ENCODE results near the gene LTB4R2.

Gene LTB4R2

GRCh38 chr14:24272467-24272866 is 37.5 kb upstream of the LTB4R2 start:
- Histone ChIP-seq H3K4ac (ENCODE audit: low read length) (no peak overlapping the region), H3K27me3 (ENCODE audit: control insufficient read depth in 3 of 3, insufficient read depth in 3 of 3, low read depth in 1 of 3, low read length in 3 of 3) (no peaks in the 10 kb centered on the region), H3K23ac (ENCODE audit: low read depth, low read length, poor library complexity) (no peak overlapping the region), H3K9ac (ENCODE audit: low read depth, low read length, poor library complexity) (no peak overlapping the region), H2BK12ac (ENCODE audit: low read length) (no peak overlapping the region), H3K9me3 (replicated peaks in 1 of 2; ENCODE audit: control insufficient read depth in 2 of 2, insufficient read depth in 1 of 2, low read depth in 1 of 2, low read length in 2 of 2) (peaks cover 0 to 1% of the 10 kb centered on the region in 2 donors), H2BK15ac (ENCODE audit: low read length) (no peak overlapping the region), H3K4me3 (ENCODE audit: low read length in 2 of 2) (no peak overlapping the region), H2BK120ac (ENCODE audit: low read depth, low read length) (no peak overlapping the region), H3K18ac (ENCODE audit: low read length) (no peak overlapping the region), H3K4me2 (ENCODE audit: insufficient read depth, low read length, poor library complexity, severe bottlenecking) (no peak overlapping the region), H3K14ac (ENCODE audit: low read length) (no peak overlapping the region), H3K4me1 (ENCODE audit: control insufficient read depth in 2 of 2, insufficient read depth in 1 of 2, low read depth in 1 of 2, low read length in 2 of 2) (peaks cover 4 to 6% of the 10 kb centered on the region in 2 donors), H4K8ac (ENCODE audit: low read depth, low read length) (no peak overlapping the region), H2BK5ac (ENCODE audit: low read length) (no peak overlapping the region), H3K27ac (replicated peaks; ENCODE audit: low read length) (no peak overlapping the region), H2AFZ (ENCODE audit: low read length) (no peak overlapping the region), H2AK5ac (ENCODE audit: low read depth, low read length) (no peak overlapping the region), H3K36me3 (replicated peaks in 1 of 2; ENCODE audit: control insufficient read depth in 2 of 2, insufficient read depth in 2 of 2, low read length in 2 of 2) (peaks cover 0 to 6% of the 10 kb centered on the region in 2 donors), H4K91ac (ENCODE audit: low read depth, low read length, poor library complexity) (no peak overlapping the region), H3K79me1 (ENCODE audit: low read depth, low read length) (no peaks in the 10 kb centered on the region)
- WGBS, 2 donors (ENCODE audit: extremely low coverage in 2 of 2, insufficient read length in 2 of 2, insufficient replicate concordance in 1 of 2): no CpG with 5 or more reads among the region's 2 CpGs
- no peak for DNase-seq (ENCODE audit: low spot score)

GRCh38 chr14:24273422-24273998 is 36.4 kb upstream of the LTB4R2 start:
- no peak for DNase-seq (ENCODE audit: low spot score)
- no peaks in the 10 kb centered on the region for H3K27me3 ChIP-seq (ENCODE audit: control insufficient read depth in 3 of 3, insufficient read depth in 3 of 3, low read depth in 1 of 3, low read length in 3 of 3)
- no peak overlapping the region for H2AK5ac ChIP-seq (ENCODE audit: low read depth, low read length)
- no peak overlapping the region for H3K27ac ChIP-seq (replicated peaks; ENCODE audit: low read length)
- H3K79me1 ChIP-seq (ENCODE audit: low read depth, low read length): no peaks in the 10 kb centered on the region
- no peak overlapping the region for H4K8ac ChIP-seq (ENCODE audit: low read depth, low read length)
- peaks cover 0 to 1% of the 10 kb centered on the region in 2 donors for H3K9me3 ChIP-seq (replicated peaks in 1 of 2; ENCODE audit: control insufficient read depth in 2 of 2, insufficient read depth in 1 of 2, low read depth in 1 of 2, low read length in 2 of 2)
- H3K4me1 ChIP-seq (ENCODE audit: control insufficient read depth in 2 of 2, insufficient read depth in 1 of 2, low read depth in 1 of 2, low read length in 2 of 2): peaks cover 4 to 6% of the 10 kb centered on the region in 2 donors
- H2BK120ac ChIP-seq (ENCODE audit: low read depth, low read length): no peak overlapping the region
- H3K4me2 ChIP-seq (ENCODE audit: insufficient read depth, low read length, poor library complexity, severe bottlenecking): no peak overlapping the region
- WGBS, 2 donors (ENCODE audit: extremely low coverage in 2 of 2, insufficient read length in 2 of 2, insufficient replicate concordance in 1 of 2): no CpG with 5 or more reads among the region's 3 CpGs
- H2AFZ ChIP-seq (ENCODE audit: low read length): no peak overlapping the region
- H3K18ac ChIP-seq (ENCODE audit: low read length): no peak overlapping the region
- H3K4me3 ChIP-seq (ENCODE audit: low read length in 2 of 2): no peak overlapping the region
- H3K36me3 ChIP-seq (replicated peaks in 1 of 2; ENCODE audit: control insufficient read depth in 2 of 2, insufficient read depth in 2 of 2, low read length in 2 of 2): peaks cover 0 to 4% of the 10 kb centered on the region in 2 donors
- no peak overlapping the region for H3K4ac ChIP-seq (ENCODE audit: low read length)
- H3K9ac ChIP-seq (ENCODE audit: low read depth, low read length, poor library complexity): no peak overlapping the region
- H3K23ac ChIP-seq (ENCODE audit: low read depth, low read length, poor library complexity): no peak overlapping the region
- H2BK15ac ChIP-seq (ENCODE audit: low read length): no peak overlapping the region
- H2BK5ac ChIP-seq (ENCODE audit: low read length): no peak overlapping the region
- no peak overlapping the region for H2BK12ac ChIP-seq (ENCODE audit: low read length)
- H4K91ac ChIP-seq (ENCODE audit: low read depth, low read length, poor library complexity): no peak overlapping the region
- no peak overlapping the region for H3K14ac ChIP-seq (ENCODE audit: low read length)

DNA sequence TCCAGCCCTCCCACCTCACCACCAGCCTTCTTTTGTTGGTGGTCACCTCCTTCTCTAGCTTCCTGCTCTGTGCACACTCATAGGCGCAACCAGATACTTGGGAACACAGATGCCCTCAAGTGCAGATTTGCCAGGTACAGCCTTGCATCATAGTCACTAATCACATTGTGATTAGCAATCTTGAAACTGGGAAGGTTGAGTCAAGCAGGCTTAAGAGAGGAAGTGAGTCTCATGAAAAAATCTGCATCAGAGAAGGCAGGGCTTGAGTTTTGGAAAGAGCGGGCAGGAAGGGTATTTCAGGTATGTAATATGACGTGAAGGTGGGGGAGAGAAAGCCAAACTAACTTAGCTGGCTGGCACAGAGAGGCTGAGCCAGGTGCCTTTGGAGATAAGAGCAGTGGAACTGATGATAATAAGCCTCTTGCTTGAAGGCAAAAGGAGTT is 35.8 kb upstream of the LTB4R2 start:
- H3K4me2 ChIP-seq (ENCODE audit: insufficient read depth, low read length, poor library complexity, severe bottlenecking): no peak overlapping the region
- H2BK5ac ChIP-seq (ENCODE audit: low read length): no peak overlapping the region
- H3K4me3 ChIP-seq (ENCODE audit: low read length in 2 of 2): no peak overlapping the region
- H3K18ac ChIP-seq (ENCODE audit: low read length): no peak overlapping the region
- DNase-seq (ENCODE audit: low spot score): no peak
- H3K79me1 ChIP-seq (ENCODE audit: low read depth, low read length): no peaks in the 10 kb centered on the region
- H4K8ac ChIP-seq (ENCODE audit: low read depth, low read length): no peak overlapping the region
- no peak overlapping the region for H2BK12ac ChIP-seq (ENCODE audit: low read length)
- H2AK5ac ChIP-seq (ENCODE audit: low read depth, low read length): no peak overlapping the region
- no peak overlapping the region for H3K9ac ChIP-seq (ENCODE audit: low read depth, low read length, poor library complexity)
- H3K9me3 ChIP-seq (replicated peaks in 1 of 2; ENCODE audit: control insufficient read depth in 2 of 2, insufficient read depth in 1 of 2, low read depth in 1 of 2, low read length in 2 of 2): peaks cover 0 to 1% of the 10 kb centered on the region in 2 donors
- H2BK120ac ChIP-seq (ENCODE audit: low read depth, low read length): no peak overlapping the region
- no peak overlapping the region for H3K14ac ChIP-seq (ENCODE audit: low read length)
- no peak overlapping the region for H3K27ac ChIP-seq (replicated peaks; ENCODE audit: low read length)
- no peaks in the 10 kb centered on the region for H3K27me3 ChIP-seq (ENCODE audit: control insufficient read depth in 3 of 3, insufficient read depth in 3 of 3, low read depth in 1 of 3, low read length in 3 of 3)
- WGBS, 2 donors (ENCODE audit: extremely low coverage in 2 of 2, insufficient read length in 2 of 2, insufficient replicate concordance in 1 of 2): no CpG with 5 or more reads among the region's 3 CpGs
- no peak overlapping the region for H2BK15ac ChIP-seq (ENCODE audit: low read length)
- H4K91ac ChIP-seq (ENCODE audit: low read depth, low read length, poor library complexity): no peak overlapping the region
- H3K36me3 ChIP-seq (replicated peaks in 1 of 2; ENCODE audit: control insufficient read depth in 2 of 2, insufficient read depth in 2 of 2, low read length in 2 of 2): peaks cover 0 to 4% of the 10 kb centered on the region in 2 donors
- H3K23ac ChIP-seq (ENCODE audit: low read depth, low read length, poor library complexity): no peak overlapping the region
- no peak overlapping the region for H3K4ac ChIP-seq (ENCODE audit: low read length)
- no peak overlapping the region for H2AFZ ChIP-seq (ENCODE audit: low read length)
- H3K4me1 ChIP-seq (ENCODE audit: control insufficient read depth in 2 of 2, insufficient read depth in 1 of 2, low read depth in 1 of 2, low read length in 2 of 2): peaks cover 4 to 6% of the 10 kb centered on the region in 2 donors

GRCh38 chr14:24277071-24277470 is 32.9 kb upstream of the LTB4R2 start:
- Histone ChIP-seq H3K4ac (ENCODE audit: low read length) (no peak overlapping the region), H4K91ac (ENCODE audit: low read depth, low read length, poor library complexity) (no peak overlapping the region), H2BK12ac (ENCODE audit: low read length) (no peak overlapping the region), H2BK15ac (ENCODE audit: low read length) (no peak overlapping the region), H3K4me3 (ENCODE audit: low read length in 2 of 2) (peak overlapping the region in 1 of 2 donors; percentile 58), H3K4me2 (ENCODE audit: insufficient read depth, low read length, poor library complexity, severe bottlenecking) (no peak overlapping the region), H3K4me1 (ENCODE audit: control insufficient read depth in 2 of 2, insufficient read depth in 1 of 2, low read depth in 1 of 2, low read length in 2 of 2) (peaks cover 0 to 2% of the 10 kb centered on the region in 2 donors), H3K14ac (ENCODE audit: low read length) (no peak overlapping the region), H3K27ac (replicated peaks; ENCODE audit: low read length) (no peak overlapping the region), H2AK5ac (ENCODE audit: low read depth, low read length) (no peak overlapping the region), H3K27me3 (ENCODE audit: control insufficient read depth in 3 of 3, insufficient read depth in 3 of 3, low read depth in 1 of 3, low read length in 3 of 3) (no peaks in the 10 kb centered on the region), H4K8ac (ENCODE audit: low read depth, low read length) (no peak overlapping the region), H3K79me1 (ENCODE audit: low read depth, low read length) (no peaks in the 10 kb centered on the region), H2AFZ (ENCODE audit: low read length) (no peak overlapping the region), H3K9me3 (replicated peaks in 1 of 2; ENCODE audit: control insufficient read depth in 2 of 2, insufficient read depth in 1 of 2, low read depth in 1 of 2, low read length in 2 of 2) (no peaks in the 10 kb centered on the region), H3K23ac (ENCODE audit: low read depth, low read length, poor library complexity) (no peak overlapping the region), H2BK5ac (ENCODE audit: low read length) (no peak overlapping the region), H3K18ac (ENCODE audit: low read length) (no peak overlapping the region), H3K9ac (ENCODE audit: low read depth, low read length, poor library complexity) (no peak overlapping the region), H3K36me3 (replicated peaks in 1 of 2; ENCODE audit: control insufficient read depth in 2 of 2, insufficient read depth in 2 of 2, low read length in 2 of 2) (peaks cover 0 to 4% of the 10 kb centered on the region in 2 donors), H2BK120ac (ENCODE audit: low read depth, low read length) (no peak overlapping the region)
- no CpG with 5 or more reads among the region's 6 CpGs for WGBS, 2 donors (ENCODE audit: extremely low coverage in 2 of 2, insufficient read length in 2 of 2, insufficient replicate concordance in 1 of 2)
- DNase-seq (ENCODE audit: low spot score): no peak
